MM.1S (cell line): ENCODE data around the gene CCKAR.

Experiments used
- CTCF ChIP-seq: fragments of 300-600 bp; sonication (generic); IDR thresholded peaks from 2 replicates; pipeline ENCODE4 v1.5.1; 2016; ENCODE audit warnings: antibody characterized with exemption, low read length, mixed read lengths
- EZH2 ChIP-seq: fragments of 300-600 bp; sonication (generic); optimal IDR thresholded peaks from 2 replicates; pipeline ENCODE3; 2017; ENCODE audit warnings: low read depth, mild to moderate bottlenecking, antibody characterized with exemption, low read length, mixed read lengths
- EZH2phosphoT487 ChIP-seq: fragments of 300-600 bp; sonication (generic); IDR thresholded peaks from 2 replicates; pipeline ENCODE4 v1.6.1; 2018; ENCODE audit warnings: antibody characterized with exemption, low read length

DNA sequence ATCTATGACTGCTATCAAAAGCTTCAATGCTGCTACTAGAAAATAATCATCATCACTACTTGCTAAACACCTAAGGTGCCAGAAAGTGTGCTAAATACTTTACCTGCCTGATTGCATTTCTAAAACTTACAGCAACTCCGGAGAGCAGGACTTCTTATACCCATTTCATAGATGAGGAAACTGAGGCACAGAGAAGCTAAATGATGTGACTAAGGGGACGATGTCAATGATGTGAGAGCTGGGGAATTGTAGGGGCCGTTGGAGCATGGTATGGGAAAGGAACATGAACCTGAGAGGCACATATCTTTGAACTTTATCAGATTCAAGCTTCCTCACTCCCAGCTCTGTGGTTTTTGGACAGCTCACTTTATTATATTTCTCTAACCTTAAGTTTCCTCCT, 38.7 kb downstream of the CCKAR start:
- TF ChIP-seq CTCF: no peak
- TF ChIP-seq EZH2phosphoT487: no peak
- no peak for TF ChIP-seq EZH2
